Right forelimb (tissue), 1 donor: ENCODE data around the gene DOCK7.
"Not testable (repeated sequence)": the region's sequence is repeated elsewhere in the genome, so short reads cannot be mapped to it uniquely, and the experiment has no call there.

Source experiments
- DNase-seq: peaks from one replicate; pipeline ENCODE4 v3.0.0-alpha.2; 2018

Gene DOCK7

DNA sequence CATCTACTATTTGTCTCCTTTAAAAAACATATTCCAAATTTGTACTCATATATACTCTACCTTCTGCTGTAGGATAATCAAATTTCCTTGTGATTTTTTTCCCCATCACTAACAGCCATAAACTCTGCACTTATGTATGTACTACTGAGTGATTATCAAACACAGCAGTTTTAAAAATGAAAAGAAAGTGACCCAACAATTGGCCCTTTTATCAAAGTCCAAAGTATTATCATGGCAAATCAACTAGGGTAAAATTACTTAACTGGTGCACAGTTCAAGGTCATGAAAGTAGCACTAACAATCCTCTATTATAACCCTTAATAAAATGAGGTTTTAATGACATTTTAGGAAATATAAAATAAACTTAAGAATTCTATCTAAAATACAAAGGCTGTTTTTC is 79.3 kb downstream of the DOCK7 start:
- DNase-seq = no peak

DNA sequence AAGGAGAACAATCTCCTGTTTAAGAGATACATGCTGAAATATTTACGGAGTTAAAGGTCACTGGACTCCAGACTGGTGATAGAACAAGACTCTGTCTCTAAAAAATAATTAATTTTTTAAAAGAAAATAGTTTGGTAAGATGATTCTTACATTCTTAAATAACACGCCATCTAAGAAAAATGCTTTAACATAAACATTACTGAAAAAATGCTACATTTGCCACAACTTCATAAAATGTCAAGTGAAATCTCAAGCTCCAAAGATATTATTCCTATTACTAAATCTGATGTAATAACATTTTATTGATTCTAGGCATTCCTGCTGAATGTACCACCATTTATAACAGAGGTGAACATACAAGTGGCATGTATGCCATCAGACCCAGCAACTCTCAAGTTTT is 86.7 kb downstream of the DOCK7 start:
- no peak for DNase-seq

DNA sequence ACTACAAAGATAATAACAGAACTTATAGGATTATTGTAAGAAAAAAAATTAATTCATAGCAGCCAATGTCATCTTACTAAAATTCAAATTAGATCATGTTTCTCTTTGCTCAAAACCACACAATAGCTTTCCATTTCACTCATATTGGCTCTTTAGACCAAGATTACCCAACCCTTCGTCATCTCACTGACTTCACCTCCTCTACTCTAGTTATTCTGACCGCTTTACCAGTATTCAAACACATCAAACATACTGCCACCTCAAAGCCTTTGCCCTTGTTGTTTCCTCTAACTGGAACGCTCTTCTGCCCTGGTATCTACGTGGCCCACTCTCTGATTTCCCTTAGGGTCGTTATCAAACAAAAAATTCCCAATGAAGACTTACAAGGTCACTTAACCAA is 89.1 kb downstream of the DOCK7 start:
- DNase-seq = no peak

DNA sequence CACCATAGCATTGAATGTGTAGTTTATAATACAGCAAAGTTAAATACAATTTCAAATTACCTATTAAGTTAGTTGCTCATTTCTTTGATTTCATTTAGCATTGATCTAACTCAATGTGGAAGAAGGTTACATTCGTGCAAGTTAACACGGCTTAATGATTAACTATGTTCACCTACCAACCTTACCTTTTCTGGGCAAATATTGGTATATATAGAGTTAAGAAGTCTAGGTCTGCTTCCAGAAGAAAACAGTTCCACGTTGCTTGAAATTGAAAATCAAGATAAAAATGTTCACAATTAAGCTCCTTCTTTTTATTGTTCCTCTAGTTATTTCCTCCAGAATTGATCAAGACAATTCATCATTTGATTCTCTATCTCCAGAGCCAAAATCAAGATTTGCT is 90.9 kb downstream of the DOCK7 start, which contains the start of gene ANGPTL3:
TSS of gene ANGPTL3 (plus strand) at position 240 of the 400 bp plus-strand sequence. CDS start at position 287, 47 bp downstream.
- no peak for DNase-seq

DNA sequence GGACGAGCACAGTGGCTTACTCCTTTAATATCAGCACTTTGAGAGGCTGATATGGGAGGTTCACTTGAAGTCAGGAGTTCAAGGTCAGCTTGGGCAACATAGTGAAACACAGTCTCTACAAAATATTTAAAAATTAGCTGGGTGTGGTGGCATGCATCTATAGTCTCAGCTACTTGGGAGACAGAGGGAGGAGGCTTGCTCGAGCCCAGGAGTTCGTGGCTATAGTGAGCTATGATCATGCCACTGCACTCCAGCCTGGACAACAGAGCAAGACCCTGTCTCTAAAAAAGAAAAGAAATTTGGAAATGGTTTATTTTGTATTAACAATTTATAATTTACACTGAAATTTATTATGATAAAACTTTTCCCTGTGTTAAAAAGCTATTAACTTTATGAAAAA is 92.5 kb downstream of the DOCK7 start:
- no peak for DNase-seq

DNA sequence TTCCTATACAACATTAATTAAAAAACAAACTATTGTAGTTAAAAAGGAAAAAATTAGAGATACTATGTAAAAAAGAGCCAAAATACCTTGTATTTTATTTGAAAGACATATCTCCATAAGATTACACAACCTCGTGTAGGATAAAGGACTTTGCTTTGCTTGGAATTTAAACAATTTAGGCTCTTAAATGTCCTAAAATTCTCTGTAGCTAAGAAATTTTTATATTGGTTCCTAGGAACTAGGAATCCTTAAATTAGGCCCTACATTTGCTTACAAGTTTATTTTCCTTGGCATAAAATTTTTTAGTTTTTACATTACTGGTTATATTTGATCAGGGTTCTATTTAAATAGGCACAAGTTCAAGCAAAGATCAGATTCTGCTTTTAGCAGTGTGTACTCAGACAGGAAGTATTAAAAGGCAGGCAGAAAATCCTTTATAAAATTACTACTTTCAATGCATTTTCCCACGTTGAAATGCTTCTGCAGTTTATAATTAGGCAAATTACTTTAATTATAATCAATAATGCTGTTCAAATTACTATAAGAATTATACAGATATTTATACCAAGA is 94.3 kb downstream of the DOCK7 start:
- no peak for DNase-seq

DNA sequence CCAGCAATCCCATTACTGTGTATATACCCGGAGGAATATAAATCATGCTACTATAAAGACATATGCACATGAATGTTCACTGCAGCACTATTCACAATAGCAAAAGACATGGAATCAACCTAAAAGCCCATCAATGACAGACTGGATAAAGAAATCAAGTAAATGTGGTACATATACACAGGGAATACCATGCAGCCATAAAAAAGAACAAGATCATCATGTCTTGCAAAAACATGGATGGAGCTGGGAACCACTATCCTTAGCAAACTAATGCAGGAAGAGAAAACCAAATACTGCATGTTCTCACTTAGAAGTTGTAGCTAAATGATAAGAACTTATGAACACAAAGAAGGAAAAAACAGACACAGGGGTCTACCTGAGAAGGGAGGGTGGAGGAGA is 97.2 kb downstream of the DOCK7 start:
- no peak for DNase-seq

DNA sequence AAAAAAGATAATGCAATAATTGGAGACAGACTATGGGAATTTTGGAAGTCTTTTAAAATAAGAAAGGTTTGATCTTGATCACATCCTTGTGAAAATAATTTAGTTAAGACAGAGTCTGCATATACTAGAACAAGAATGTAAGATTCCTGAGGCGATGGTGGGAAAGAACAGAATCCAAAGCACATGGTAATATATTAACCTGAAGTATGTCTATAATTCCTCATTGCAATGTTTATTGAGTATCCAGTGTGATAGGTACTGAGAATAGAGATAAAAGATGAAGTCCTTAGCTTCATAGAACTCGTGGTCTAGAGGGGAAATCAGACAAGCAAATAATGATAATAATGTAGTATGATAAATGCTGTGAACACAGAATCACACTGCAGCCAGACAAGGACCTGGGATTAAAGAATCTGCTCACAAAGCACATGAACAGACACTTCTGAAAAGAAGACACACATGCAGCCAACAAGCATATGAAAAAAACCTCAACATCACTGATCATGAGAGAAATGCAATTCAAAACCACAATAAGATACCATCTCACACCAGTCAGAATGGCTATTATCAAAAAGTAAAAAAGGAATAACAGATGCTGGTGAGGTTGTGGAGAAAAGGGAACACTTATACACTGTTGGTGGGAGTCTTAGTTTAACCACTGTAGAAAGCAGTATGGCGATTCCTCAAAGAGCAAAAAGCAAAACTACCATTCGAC is 97.8 kb downstream of the DOCK7 start:
- no peak for DNase-seq

DNA sequence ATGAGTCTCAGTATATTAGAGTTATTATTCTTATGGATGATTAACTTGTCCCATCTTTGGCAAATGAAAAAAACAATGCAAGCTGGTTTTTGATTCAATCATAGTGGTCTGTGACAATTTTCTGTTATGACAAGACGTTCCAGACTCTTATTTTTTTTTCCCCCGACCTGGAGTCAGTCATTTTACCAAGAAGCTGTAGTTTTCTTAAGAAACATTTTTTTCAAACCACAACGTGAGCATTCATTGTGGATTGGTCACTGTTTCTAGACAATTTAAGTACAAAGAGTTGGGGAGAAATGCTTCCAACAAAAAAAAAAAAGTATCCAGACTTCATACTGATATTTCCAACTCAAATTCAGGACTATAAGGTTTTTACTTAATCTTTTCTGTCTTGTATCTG is 98.9 kb downstream of the DOCK7 start:
- DNase-seq = no peak

DNA sequence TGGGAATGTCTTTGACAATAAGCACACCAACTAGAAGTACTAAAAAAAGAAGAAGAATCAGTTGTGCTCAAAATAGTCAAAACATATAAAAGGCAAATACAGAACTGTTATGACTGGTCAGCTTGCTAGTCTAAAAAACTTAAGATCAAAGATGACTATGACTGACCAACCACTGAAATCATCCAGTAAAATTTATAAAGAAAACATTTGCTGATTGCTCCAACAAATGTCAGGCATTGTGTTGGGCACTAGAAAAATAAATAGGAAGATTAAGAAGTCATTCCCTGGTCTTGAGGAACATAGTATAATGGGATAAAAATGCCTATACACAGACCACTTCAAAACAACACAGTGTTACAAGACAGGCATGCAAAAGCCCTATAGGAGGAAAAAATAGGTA is 100.2 kb downstream of the DOCK7 start:
- no peak for DNase-seq

DNA sequence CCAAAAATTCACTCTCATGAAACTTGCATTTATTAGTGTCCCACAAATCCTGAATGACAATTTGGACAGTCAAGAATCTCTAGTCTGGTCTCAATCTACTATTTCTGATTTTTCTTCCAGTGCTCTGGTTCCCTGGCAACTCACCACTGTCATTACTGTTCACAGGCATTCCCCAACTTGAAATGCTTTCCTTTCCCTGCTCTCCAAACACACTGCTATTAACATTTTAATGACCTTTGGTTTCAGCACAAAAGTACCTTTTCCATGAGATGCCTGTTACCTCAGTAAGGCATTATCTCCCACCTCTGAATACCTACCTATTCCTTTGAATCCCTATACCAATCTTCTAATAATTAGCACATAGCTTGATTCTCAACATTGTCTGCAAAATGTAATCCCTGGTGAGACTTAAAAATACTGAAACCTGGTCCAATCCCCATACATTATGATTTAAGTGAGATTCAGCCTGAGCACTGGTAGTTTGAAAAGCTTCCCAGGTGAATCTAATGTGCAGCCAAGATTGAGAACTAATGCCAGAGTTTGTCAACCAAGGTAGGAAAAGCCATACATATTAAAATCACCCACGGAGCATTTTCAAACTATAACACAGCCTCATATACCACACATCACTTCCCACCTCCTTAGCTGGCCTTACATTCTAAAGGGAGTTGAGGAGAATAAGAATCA is 102.6 kb downstream of the DOCK7 start:
- DNase-seq = no peak

DNA sequence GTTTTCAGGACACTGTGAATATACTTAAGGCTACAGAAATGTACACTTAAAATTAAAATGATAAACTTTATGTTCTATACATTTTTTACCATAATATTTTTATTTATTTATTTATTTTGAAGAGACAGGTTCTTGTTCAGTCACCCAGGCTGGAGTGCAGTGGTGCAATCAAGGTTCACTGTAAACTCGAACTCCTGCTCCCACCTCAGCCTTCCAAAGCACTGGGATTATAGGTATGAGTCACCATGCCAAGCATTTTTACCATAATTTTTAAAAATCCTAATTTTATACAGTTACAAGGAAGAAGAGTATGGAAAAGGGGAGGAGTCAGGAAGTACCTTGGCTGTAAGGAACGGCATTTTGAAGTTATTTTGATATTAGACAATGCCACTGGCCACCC is 114.5 kb downstream of the DOCK7 start:
- no peak for DNase-seq

DNA sequence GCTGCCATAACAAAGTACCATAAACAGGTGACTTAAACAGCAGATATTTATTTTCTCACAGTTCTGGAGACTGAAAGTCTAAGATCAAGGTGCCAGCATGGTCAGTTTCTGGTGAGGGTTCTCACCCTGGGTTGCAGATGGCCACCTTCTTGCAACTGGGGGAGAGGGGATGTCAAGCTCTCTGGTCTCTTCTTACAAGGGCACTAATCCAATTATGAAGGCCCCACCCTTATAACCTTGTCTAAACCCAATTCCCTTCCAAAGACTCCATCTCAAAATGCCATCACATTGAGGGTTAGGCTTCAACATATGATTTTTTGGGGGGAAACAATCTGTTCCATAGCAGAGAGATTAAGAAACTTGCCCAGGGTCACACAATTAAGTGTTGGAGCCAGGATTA is 115.7 kb downstream of the DOCK7 start:
- DNase-seq = no peak

DNA sequence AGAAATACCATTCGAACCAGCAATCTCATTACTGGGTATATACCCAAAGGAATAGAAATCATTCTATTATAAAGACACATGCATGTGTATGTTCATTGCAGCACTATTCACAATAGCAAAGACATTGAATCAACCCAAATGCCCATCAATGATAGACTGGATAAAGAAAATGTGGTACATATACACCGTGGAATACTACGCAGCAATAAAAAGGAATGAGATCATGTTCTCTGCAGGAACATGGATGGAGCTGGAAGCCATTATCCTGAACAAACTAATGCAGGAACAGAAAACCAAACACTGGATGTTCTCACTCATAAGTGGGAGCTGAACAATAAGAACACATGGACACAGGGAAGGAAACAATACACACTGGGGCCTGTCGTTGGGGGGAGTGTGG is 116.7 kb downstream of the DOCK7 start:
- DNase-seq = not testable (repeated sequence)

DNA sequence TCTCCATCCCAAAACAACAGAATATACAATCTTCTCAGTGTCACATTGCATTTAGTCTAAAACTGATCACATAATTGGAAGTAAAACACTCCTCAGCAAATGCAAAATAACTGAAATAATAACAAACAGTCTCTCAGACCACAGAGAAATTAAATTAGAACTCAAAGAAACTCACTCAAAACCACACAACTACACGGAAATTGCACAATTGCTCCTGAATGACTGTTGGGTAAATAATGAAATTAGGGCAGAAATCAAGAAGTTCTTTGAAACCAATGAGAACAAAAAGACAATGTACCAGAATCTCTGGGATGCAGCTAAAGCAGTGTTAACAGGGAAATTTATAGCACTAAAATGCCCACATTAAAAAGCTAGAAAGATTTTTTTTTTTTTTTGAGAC is 120.3 kb downstream of the DOCK7 start:
- not testable (repeated sequence) for DNase-seq

DNA sequence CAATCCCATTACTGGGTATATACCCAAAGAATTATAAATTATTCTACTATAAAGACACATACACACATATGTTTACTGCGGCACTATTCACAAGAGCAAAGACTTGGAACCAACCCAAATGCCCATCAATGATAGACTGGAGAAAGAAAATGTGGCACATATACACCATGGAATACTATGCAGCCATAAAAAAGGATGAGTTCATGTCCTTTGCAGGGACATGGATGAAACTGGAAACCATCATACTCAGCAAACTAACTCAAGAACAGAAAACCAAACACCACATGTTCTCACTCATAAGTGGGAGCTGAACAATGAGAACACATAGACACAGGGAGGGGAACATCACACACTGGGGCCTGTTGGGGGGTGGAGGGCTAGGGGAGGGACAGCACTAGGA is 121.0 kb downstream of the DOCK7 start:
- DNase-seq = not testable (repeated sequence)

DNA sequence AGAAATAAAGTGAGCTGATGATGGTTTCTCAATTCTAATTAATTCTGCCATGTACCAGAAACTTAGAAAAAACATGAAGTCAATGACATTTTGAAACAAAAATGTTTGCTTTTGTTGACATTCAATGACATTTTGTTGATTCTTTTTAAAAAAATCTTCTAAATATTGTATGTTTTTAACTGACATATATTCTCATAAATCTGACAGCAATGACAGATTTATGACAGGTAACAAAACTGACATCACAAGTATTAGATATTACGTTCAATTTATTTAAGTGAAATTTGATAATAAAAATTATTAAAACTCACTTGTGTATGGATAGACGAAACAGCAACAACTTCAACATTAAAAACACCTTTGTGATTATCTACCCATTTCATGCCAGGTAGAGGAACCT is 126.9 kb downstream of the DOCK7 start:
- no peak for DNase-seq

DNA sequence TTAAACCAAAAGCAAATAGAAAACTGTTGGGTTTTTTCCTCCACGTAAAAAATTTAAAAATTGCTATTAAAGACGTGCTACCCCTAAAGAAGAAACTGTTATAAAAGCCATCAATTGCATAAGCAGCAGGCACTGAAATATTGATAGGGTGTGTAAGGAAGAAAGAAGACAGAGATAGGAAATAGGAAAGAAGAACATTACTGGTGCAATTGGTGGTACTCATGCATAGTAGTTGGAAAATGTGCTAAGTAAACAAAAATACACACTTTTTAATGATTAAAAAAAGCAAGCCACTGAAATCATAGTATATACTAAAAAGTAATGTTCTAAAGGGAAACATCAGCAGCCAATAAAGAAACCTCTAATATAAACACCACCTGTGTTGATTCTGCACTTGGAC is 143.6 kb downstream of the DOCK7 start:
- no peak for DNase-seq

DNA sequence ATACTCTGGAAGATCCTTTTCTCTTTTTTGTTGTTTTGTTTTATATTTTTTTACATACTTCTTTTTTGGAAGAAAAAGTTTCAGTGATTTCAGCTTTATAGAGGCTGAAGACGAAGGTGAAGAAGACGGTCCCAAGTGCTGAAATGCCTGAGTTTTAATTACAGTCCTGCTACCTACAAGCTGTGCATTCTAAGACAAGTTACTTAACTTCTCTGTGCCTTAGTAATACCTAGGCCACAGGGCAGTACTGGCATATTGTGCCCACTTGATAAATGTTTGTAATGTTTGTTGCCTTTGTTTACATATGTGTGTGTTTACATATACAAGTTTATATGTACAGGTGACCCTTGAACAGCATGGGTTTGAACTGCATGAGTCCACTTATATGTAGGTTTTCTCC is 147.1 kb downstream of the DOCK7 start:
- DNase-seq = no peak

DNA sequence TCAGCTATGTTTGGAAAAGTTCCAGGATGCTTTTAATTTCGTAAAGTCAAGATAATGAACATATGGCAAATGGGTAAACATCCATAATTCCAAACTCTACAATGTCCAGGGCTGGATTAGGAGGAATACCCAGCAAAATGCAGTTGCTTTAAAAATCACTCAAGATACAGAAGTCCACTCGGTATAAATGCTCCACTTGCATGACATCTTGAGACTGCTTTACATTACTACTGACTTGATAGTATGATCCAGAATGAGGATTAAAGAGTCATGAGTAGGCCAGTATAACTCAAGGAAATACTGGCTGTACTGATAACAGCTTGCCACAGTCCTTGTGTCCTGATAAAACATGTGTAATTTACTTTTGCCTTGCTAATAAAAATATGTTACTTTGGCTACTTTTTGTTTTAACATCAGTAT is 149.1 kb downstream of the DOCK7 start:
- no peak for DNase-seq

DNA sequence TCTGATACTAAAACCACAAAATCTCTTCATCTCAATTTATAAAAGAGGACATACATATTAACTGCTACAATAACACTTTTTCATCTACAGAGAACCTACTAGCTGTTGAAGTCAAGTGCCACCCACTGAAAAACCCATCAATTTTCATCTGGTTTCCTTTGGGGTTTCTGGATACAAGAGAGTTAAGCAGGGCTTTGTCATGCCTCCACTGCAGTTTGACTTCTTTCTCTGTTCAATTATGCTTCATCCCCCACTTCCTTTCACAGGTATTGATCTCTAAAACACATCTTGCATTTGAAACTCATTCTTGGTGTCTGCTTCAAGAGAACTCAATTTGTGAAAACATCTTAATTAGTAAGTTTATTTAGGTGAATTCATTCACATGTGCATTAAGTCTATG is 151.3 kb downstream of the DOCK7 start:
- no peak for DNase-seq

DNA sequence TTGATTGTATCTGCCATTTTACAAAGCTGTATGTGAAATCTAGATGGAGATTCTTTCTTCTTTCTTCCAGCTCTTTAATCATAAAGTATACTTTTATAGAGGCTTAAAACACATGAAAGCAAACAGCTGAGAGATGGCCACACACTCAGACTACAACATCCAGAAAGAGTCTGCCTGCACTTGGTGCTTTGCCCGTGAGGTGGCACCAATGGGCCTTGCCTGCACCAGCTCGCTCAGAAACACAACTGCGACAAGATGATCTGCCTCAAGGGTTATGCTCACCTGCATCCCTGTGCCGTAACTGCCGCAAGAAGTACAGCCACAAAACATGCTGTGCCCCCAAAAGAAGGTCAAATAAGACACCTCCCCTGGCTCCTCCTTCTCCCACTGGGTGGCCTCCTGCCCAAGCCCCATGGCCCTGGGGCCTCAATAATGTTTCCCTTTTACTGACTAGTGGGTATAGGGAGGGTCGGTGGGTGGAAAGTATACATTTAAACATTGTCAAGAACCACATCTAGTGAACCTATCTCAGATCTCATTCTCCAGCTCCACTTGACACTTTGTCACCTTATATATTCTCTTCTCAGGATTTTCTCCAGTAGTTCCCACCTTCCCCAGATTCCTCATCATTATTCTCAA is 157.6 kb downstream of the DOCK7 start:
- DNase-seq = peak; percentile 51

DNA sequence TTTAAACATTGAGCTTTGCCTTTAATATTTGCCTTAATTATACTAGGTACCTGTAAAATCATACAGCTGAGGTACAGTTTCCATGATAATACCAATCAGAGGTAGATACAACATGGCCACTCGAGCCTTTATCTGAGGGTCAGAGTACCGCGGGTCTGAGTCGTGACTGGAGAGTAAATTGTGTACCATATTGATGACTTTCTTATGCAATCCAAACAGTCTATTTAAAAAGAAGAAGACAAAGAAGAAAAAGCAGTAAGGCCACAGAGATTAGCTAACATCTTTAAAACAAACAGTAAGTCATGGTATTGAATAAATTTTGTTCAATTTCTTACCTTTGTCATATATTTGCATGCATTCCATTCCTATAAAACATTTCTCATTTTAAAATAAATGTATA is 159.0 kb downstream of the DOCK7 start:
- no peak for DNase-seq

DNA sequence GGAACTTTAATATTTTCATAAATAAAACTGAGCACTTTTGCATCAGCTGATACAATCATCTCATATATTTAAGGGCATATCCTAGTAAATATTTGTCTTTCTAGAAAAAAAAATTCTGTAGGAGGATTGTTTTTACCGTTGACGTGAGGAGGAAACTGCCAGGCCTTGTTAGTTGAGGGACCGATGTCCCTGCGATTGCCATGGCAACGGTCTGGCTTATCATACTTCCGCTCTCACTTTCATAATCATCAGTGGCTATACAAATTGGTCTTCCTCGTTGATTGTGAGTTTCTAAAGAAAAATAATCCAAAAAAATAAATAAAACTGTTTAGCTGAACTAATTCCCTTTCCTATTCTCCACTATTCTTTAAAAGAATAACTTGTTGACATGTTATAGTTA is 160.2 kb downstream of the DOCK7 start:
- DNase-seq = no peak
